HCT116 (cell line): ENCODE results near the gene NDUFAB1. TPM values are rescaled to one million over a fixed set of nuclear protein-coding genes. Genes with fewer than 3 reads are reported as not detected.
"Not testable (repeated sequence)": the region's sequence is repeated elsewhere in the genome, so short reads cannot be mapped to it uniquely, and the experiment has no call there.

Experiments
- ATAC-seq: fragments of 200-7000 bp; cut with Tn5 transposase; 2 replicates; pipeline ENCODE4 v1.9.1; 2020; ENCODE audit warnings: mild to moderate bottlenecking, moderate library complexity
- BruUV-seq: library from RNA; stranded (reverse); fragments of 400-500 nt; replicated peaks from 2 replicates; lab custom pipeline; 2021; lab: Mats Ljungman, UMichigan
- CTCF ChIA-PET: fragments of 300-600 bp; sonication (Branson Sonifier 250); formaldehyde crosslinking; loops from one replicate; lab custom pipeline; 2021; ENCODE audit warnings: antibody characterized with exemption; lab: Charles Lee
- POLR2A ChIA-PET: fragments of 300-600, 350-600 bp; sonication (Branson Sonifier 250); formaldehyde crosslinking; loops from one replicate; lab custom pipeline; 2021; ENCODE audit warnings: antibody characterized with exemption; lab: Charles Lee
- RAD21 ChIA-PET, 2 experiments: fragments of 300-600 bp; sonication (Branson Sonifier 250); formaldehyde crosslinking; loops; one replicate each; lab custom pipeline; 2023; ENCODE audit warnings: low total read pairs in 2 of 2; ENCODE audit not compliant: uncharacterized antibody in 2 of 2, unreplicated experiment in 2 of 2, low non-redundant PET in 1 of 2; lab: Charles Lee
- DNase-seq: peaks from one replicate; pipeline ENCODE4 v3.0.0-alpha.2; 2010; ENCODE audit warnings: low read depth, low spot score
- H2AFZ ChIP-seq: fragments of 200-600 bp; shearing (Covaris generic), sonication (generic); 2 replicates; pipeline ENCODE4 v1.6.1; 2017; ENCODE audit warnings: low read depth, mixed run types, mixed read lengths, antibody characterized with exemption, low read length; ENCODE audit not compliant: poor library complexity, severe bottlenecking
- H3K27ac ChIP-seq: 2 replicates; pipeline ENCODE4 v1.5.1; 2012; ENCODE audit warnings: low read depth, low read length
- H3K27me3 ChIP-seq: fragments of 200-600 bp; sonication (generic); 2 replicates; pipeline ENCODE4 v1.6.1; 2016; ENCODE audit warnings: mixed run types, low read length, mixed read lengths; ENCODE audit not compliant: insufficient read depth
- H3K36me3 ChIP-seq, 2 experiments: fragments of 200-500 bp in 1 of 2; fragments of 200-600 bp in 1 of 2; sonication (Bioruptor generic) in 1 of 2; sonication (generic) in 1 of 2; 2 replicates each; pipeline versions ENCODE4 v1.5.1 to v1.6.1; 2014 to 2016; ENCODE audit warnings: low read length in 2 of 2, inconsistent platforms in 1 of 2, mixed read lengths in 1 of 2, mixed run types in 1 of 2; ENCODE audit not compliant: insufficient read depth in 2 of 2, control insufficient read depth in 1 of 2
- H3K4me1 ChIP-seq, 2 experiments: fragments of 200-600 bp in 1 of 2; sonication (generic) in 1 of 2; 2 replicates each; pipeline versions ENCODE4 v1.5.1 to v1.6.1; 2012 to 2017; ENCODE audit warnings: low read length in 2 of 2, inconsistent platforms in 1 of 2, mild to moderate bottlenecking in 1 of 2, mixed read lengths in 1 of 2, mixed run types in 1 of 2, moderate library complexity in 1 of 2; ENCODE audit not compliant: insufficient read depth in 2 of 2, control insufficient read depth in 1 of 2
- H3K4me2 ChIP-seq: fragments of 200-600 bp; sonication (generic); 2 replicates; pipeline ENCODE4 v1.6.1; 2017; ENCODE audit warnings: mixed run types, low read length, mixed read lengths
- H3K4me3 ChIP-seq, 2 experiments: fragments of 200-600 bp in 1 of 2; sonication (generic) in 1 of 2; replicated peaks in 1 of 2; 2 replicates each; pipeline ENCODE4 v1.5.1; 2011 to 2016; ENCODE audit warnings: low read length in 2 of 2, control low read depth in 1 of 2, low read depth in 1 of 2, mild to moderate bottlenecking in 1 of 2, mixed read lengths in 1 of 2, mixed run types in 1 of 2
- H3K79me2 ChIP-seq: fragments of 200-600 bp; sonication (generic); 2 replicates; pipeline ENCODE4 v1.6.1; 2017; ENCODE audit warnings: mild to moderate bottlenecking, mixed run types, low read length, moderate library complexity, mixed read lengths; ENCODE audit not compliant: insufficient read depth
- H3K9ac ChIP-seq: fragments of 200-600 bp; sonication (generic); 2 replicates; pipeline ENCODE4 v1.6.1; 2016; ENCODE audit warnings: low read length, mixed read lengths
- H3K9me2 ChIP-seq: fragments of 200-600 bp; sonication (generic), shearing (Covaris generic); 2 replicates; pipeline ENCODE4 v1.6.1; 2017; ENCODE audit warnings: mixed run types, mild to moderate bottlenecking, moderate library complexity; ENCODE audit not compliant: insufficient read depth
- H3K9me3 ChIP-seq, 2 experiments: fragments of 200-500 bp in 1 of 2; fragments of 200-600 bp in 1 of 2; sonication (Bioruptor generic) in 1 of 2; sonication (generic) in 1 of 2; 2 replicates each; pipeline ENCODE4 v1.6.1; 2014 to 2017; ENCODE audit warnings: low read length in 2 of 2, mixed read lengths in 2 of 2, inconsistent platforms in 1 of 2, low read depth in 1 of 2, mild to moderate bottlenecking in 1 of 2, mixed run types in 1 of 2, moderate library complexity in 1 of 2; ENCODE audit not compliant: control insufficient read depth in 1 of 2, insufficient read depth in 1 of 2
- H4K20me1 ChIP-seq: fragments of 200-600 bp; sonication (generic), shearing (Covaris generic); 2 replicates; pipeline ENCODE4 v1.6.1; 2017; ENCODE audit warnings: mixed run types, mild to moderate bottlenecking, moderate library complexity; ENCODE audit not compliant: insufficient read depth
- CEBPB ChIP-seq: IDR thresholded peaks from 2 replicates; pipeline ENCODE4 v1.6.1; 2012; ENCODE audit warnings: low read depth
- EGR1 ChIP-seq: IDR thresholded peaks from 2 replicates; pipeline ENCODE4 v1.6.1; 2012; ENCODE audit warnings: low read depth
- ELF1 ChIP-seq: IDR thresholded peaks from 2 replicates; pipeline ENCODE4 v1.6.1; 2012; ENCODE audit warnings: low read depth, borderline replicate concordance
- EZH2 ChIP-seq: fragments of 200-600 bp; sonication (generic); IDR thresholded peaks from 2 replicates; pipeline ENCODE4 v1.6.1; 2017; ENCODE audit warnings: antibody characterized with exemption, mixed run types
- FOSL1 ChIP-seq: IDR thresholded peaks from 2 replicates; pipeline ENCODE4 v1.6.1; 2012; ENCODE audit warnings: low read depth
- JUND ChIP-seq: IDR thresholded peaks from 2 replicates; pipeline ENCODE4 v1.6.1; 2012
- POLR2A ChIP-seq: IDR thresholded peaks from 2 replicates; pipeline ENCODE4 v1.7.0; 2011; ENCODE audit warnings: borderline replicate concordance; ENCODE audit not compliant: insufficient read depth, insufficient read length; ENCODE audit errors: extremely low read depth
- POLR2AphosphoS5 ChIP-seq: IDR thresholded peaks from 2 replicates; pipeline ENCODE4 v1.6.1; 2011; ENCODE audit warnings: mild to moderate bottlenecking, low read depth, low read length, moderate library complexity
- RAD21 ChIP-seq: IDR thresholded peaks from 2 replicates; pipeline ENCODE4 v1.6.1; 2012; ENCODE audit warnings: low read depth, mild to moderate bottlenecking
- SIN3A ChIP-seq: IDR thresholded peaks from 2 replicates; pipeline ENCODE4 v1.6.1; 2012; ENCODE audit warnings: low read depth
- SP1 ChIP-seq: IDR thresholded peaks from 2 replicates; pipeline ENCODE4 v1.6.1; 2012; ENCODE audit warnings: low read depth
- SRF ChIP-seq: IDR thresholded peaks from 2 replicates; pipeline ENCODE4 v1.6.1; 2012; ENCODE audit warnings: low read depth
- TCF7L2 ChIP-seq: IDR thresholded peaks from 2 replicates; pipeline ENCODE4 v1.7.0; 2011; ENCODE audit warnings: borderline replicate concordance, inconsistent platforms; ENCODE audit not compliant: insufficient read depth, insufficient read length; ENCODE audit errors: extremely low read depth
- YY1 ChIP-seq: IDR thresholded peaks from 2 replicates; pipeline ENCODE4 v1.6.1; 2011; ENCODE audit warnings: low read length, low read depth, moderate library complexity, mild to moderate bottlenecking; ENCODE audit not compliant: insufficient replicate concordance; ENCODE audit errors: extremely low read depth
- ZFX ChIP-seq: fragments of 450-650 bp; IDR thresholded peaks from 2 replicates; pipeline ENCODE4 v1.6.1; 2017
- ZNF274 ChIP-seq: fragments of 200-500 bp; sonication (Bioruptor generic); IDR thresholded peaks from 2 replicates; pipeline ENCODE4 v1.6.1; 2014; ENCODE audit warnings: mild to moderate bottlenecking, low read depth, low read length, inconsistent platforms
- intact Hi-C: fragments of 100-400 bp; cut with micrococcal nuclease; formaldehyde crosslinking; loops from 2 replicates; pipeline ENCODE4 v1.10.0; 2022
- total RNA-seq: library from RNA; stranded (reverse); gene quantifications from one replicate; pipeline ENCODE4 v1.2.1, GENCODE V29; 2021; ENCODE audit not compliant: unreplicated experiment
- TF ChIP-seq, protein P1 (sequence below): IDR thresholded peaks from 2 replicates; pipeline ENCODE4 v1.6.1; 2012
- TF ChIP-seq, protein P2 (sequence below): IDR thresholded peaks from 2 replicates; pipeline ENCODE4 v1.6.1; 2011; ENCODE audit warnings: mild to moderate bottlenecking, low read length, moderate library complexity; ENCODE audit not compliant: insufficient replicate concordance; ENCODE audit errors: extremely low read depth
- TF ChIP-seq, protein P3 (sequence below): IDR thresholded peaks from 2 replicates; pipeline ENCODE4 v1.6.1; 2012; ENCODE audit warnings: low read depth

Gene NDUFAB1
- total RNA-seq, 1 experiment from 2014 or later, result 169 TPM

DNA sequence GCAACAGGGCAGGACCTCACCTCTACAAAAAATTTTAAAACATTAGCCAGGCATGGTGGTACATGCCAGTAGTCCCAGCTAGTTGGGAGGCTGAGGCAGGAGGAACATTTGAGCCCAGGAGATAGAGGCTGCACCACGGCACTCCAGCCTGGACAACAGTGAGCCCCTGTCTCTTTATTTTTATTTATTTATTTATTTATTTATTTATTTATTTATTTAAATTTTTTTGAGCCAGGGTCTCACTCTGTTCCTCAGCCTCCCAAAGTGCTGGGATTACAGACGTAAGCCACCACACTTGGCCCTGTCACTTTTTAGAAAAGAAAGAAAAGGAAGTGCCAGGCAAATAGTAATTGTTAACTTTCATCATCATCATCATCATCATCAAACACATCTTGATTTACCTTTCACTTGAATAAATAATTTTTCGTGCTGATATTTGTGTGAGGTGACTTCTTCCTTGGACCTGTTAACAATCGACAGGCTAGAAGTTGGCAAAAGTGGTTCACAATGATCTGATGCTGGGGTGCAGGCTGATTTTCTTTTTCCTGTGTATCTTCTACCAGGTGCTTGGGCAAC is 38.4 kb upstream of the NDUFAB1 start:
- CTCF ChIA-PET, result no interaction called here
- intact Hi-C loops, result no loop called here
- DNase-seq (no peak), ATAC-seq (no peak)
- H3K4me2 ChIP-seq, result no peak overlapping the region
- H3K27ac ChIP-seq, result no peak overlapping the region
- H3K79me2 ChIP-seq, result peaks cover 19% of the 10 kb centered on the region
- no peaks in the 10 kb centered on the region for H3K9me2 ChIP-seq
- no peak for TF ChIP-seq SRF
- no peak for TF ChIP-seq SP1
- TF ChIP-seq EGR1, result no peak
- no peak for TF ChIP-seq FOSL1
- no peak for TF ChIP-seq CEBPB
- no peak for TF ChIP-seq JUND
- TF ChIP-seq YY1, result no peak
- TF ChIP-seq, protein P1, sequence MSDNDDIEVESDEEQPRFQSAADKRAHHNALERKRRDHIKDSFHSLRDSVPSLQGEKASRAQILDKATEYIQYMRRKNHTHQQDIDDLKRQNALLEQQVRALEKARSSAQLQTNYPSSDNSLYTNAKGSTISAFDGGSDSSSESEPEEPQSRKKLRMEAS, result no peak
- TF ChIP-seq RAD21, result no peak
- no peak for TF ChIP-seq ZFX
- no peak for TF ChIP-seq TCF7L2
- TF ChIP-seq EZH2, result no peak
- TF ChIP-seq SIN3A, result no peak
- TF ChIP-seq POLR2A, result no peak
- no peak for TF ChIP-seq POLR2AphosphoS5
- TF ChIP-seq, protein P2, sequence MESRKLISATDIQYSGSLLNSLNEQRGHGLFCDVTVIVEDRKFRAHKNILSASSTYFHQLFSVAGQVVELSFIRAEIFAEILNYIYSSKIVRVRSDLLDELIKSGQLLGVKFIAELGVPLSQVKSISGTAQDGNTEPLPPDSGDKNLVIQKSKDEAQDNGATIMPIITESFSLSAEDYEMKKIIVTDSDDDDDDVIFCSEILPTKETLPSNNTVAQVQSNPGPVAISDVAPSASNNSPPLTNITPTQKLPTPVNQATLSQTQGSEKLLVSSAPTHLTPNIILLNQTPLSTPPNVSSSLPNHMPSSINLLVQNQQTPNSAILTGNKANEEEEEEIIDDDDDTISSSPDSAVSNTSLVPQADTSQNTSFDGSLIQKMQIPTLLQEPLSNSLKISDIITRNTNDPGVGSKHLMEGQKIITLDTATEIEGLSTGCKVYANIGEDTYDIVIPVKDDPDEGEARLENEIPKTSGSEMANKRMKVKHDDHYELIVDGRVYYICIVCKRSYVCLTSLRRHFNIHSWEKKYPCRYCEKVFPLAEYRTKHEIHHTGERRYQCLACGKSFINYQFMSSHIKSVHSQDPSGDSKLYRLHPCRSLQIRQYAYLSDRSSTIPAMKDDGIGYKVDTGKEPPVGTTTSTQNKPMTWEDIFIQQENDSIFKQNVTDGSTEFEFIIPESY, result no peak
- TF ChIP-seq, protein P3, sequence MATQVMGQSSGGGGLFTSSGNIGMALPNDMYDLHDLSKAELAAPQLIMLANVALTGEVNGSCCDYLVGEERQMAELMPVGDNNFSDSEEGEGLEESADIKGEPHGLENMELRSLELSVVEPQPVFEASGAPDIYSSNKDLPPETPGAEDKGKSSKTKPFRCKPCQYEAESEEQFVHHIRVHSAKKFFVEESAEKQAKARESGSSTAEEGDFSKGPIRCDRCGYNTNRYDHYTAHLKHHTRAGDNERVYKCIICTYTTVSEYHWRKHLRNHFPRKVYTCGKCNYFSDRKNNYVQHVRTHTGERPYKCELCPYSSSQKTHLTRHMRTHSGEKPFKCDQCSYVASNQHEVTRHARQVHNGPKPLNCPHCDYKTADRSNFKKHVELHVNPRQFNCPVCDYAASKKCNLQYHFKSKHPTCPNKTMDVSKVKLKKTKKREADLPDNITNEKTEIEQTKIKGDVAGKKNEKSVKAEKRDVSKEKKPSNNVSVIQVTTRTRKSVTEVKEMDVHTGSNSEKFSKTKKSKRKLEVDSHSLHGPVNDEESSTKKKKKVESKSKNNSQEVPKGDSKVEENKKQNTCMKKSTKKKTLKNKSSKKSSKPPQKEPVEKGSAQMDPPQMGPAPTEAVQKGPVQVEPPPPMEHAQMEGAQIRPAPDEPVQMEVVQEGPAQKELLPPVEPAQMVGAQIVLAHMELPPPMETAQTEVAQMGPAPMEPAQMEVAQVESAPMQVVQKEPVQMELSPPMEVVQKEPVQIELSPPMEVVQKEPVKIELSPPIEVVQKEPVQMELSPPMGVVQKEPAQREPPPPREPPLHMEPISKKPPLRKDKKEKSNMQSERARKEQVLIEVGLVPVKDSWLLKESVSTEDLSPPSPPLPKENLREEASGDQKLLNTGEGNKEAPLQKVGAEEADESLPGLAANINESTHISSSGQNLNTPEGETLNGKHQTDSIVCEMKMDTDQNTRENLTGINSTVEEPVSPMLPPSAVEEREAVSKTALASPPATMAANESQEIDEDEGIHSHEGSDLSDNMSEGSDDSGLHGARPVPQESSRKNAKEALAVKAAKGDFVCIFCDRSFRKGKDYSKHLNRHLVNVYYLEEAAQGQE, result no peak
- no peak for TF ChIP-seq ZNF274
- TF ChIP-seq ELF1, result no peak
- RAD21 ChIA-PET, result no interaction called here
- POLR2A ChIA-PET, result no interaction called here
- no peaks in the 10 kb centered on the region for H3K9me3 ChIP-seq
- H4K20me1 ChIP-seq, result no peaks in the 10 kb centered on the region
- peaks cover 21 to 24% of the 10 kb centered on the region in 2 experiments for H3K36me3 ChIP-seq
- H3K4me3 ChIP-seq, result no peak overlapping the region
- H2AFZ ChIP-seq, result no peak overlapping the region
- no peak overlapping the region for H3K9ac ChIP-seq
- H3K4me1 ChIP-seq, result no peaks in the 10 kb centered on the region
- no TSS peak for BruUV-seq
- H3K27me3 ChIP-seq, result no peaks in the 10 kb centered on the region

- Histone ChIP-seq H3K36me3 (peaks cover 30 to 32% of the 10 kb centered on the region in 2 experiments), H3K79me2 (peaks cover 12% of the 10 kb centered on the region)
- BruUV-seq, H4K20me1 ChIP-seq, H3K9ac ChIP-seq, H3K4me2 ChIP-seq, CTCF ChIA-PET, H2AFZ ChIP-seq, DNase-seq, RAD21 ChIA-PET, H3K27me3 ChIP-seq, H3K4me1 ChIP-seq, H3K9me2 ChIP-seq, H3K4me3 ChIP-seq, H3K9me3 ChIP-seq, H3K27ac ChIP-seq, ATAC-seq, POLR2A ChIA-PET, intact Hi-C loops: not testable (repeated sequence)
Observed at GRCh38 chr16:23631874-23632273, 35.8 kb upstream of the NDUFAB1 start.
